Measurements from ENCODE around the gene PGF. TPM values are rescaled to one million over a fixed set of nuclear protein-coding genes. Genes with fewer than 3 reads are reported as not detected.
"Not testable (repeated sequence)": the region's sequence is repeated elsewhere in the genome, so short reads cannot be mapped to it uniquely, and the experiment has no call there.

Gene PGF
- polyA plus RNA-seq, 3 donors, result 0.03 TPM; not detected in 2

- 23% methylated on average over 5 of the region's 6 CpGs for WGBS (ENCODE audit: insufficient coverage)
- Mint-ChIP-seq H3K4me1 (peaks cover 13% of the 10 kb centered on the region), H3K9me3 (peaks cover 0 to 2% (median 0%) of the 10 kb centered on the region in 7 donors), H3K27ac (peak overlapping the region in 2 of 7 donors; percentile 12 to 34), H3K27me3 (ENCODE audit: low read depth in 3 of 3) (peaks cover 5 to 7% (median 7%) of the 10 kb centered on the region in 3 donors), H3K36me3 (no peaks in the 10 kb centered on the region), H3K4me3 (peak overlapping the region in 1 of 2 donors; percentile 2)
- Histone ChIP-seq H2AFZ (ENCODE audit: insufficient read depth, low read depth, low read length, poor library complexity, severe bottlenecking) (no peak overlapping the region), H3K4me2 (replicated peaks; ENCODE audit: extremely low read depth, low read length, poor library complexity, severe bottlenecking) (no peak overlapping the region), H3K9ac (ENCODE audit: insufficient read depth, low read length, poor library complexity, severe bottlenecking) (no peak overlapping the region), H3K4me3 (replicated peaks in 1 of 3; ENCODE audit: low read depth in 2 of 3, low read length in 3 of 3) (no peak overlapping the region), H4K20me1 (ENCODE audit: insufficient read depth, low read length) (no peaks in the 10 kb centered on the region), H3K27ac (ENCODE audit: low read depth in 1 of 2, low read length in 2 of 2) (no peak overlapping the region), H3K4me1 (ENCODE audit: control insufficient read depth in 1 of 2, insufficient read depth in 2 of 2, low read length in 2 of 2) (peaks cover 0 to 6% of the 10 kb centered on the region in 2 donors), H3K27me3 (ENCODE audit: control insufficient read depth in 2 of 2, insufficient read depth in 2 of 2, low read length in 2 of 2) (no peaks in the 10 kb centered on the region), H3K9me3 (replicated peaks in 1 of 2; ENCODE audit: control insufficient read depth in 1 of 2, insufficient read depth in 1 of 2, low read length in 2 of 2) (no peaks in the 10 kb centered on the region), H3K36me3 (replicated peaks in 1 of 2; ENCODE audit: control insufficient read depth in 1 of 2, insufficient read depth in 2 of 2, low read length in 2 of 2) (no peaks in the 10 kb centered on the region), H3K79me2 (ENCODE audit: insufficient read depth, low read length) (no peaks in the 10 kb centered on the region)
- intact Hi-C loops (cut with micrococcal nuclease), result no loop called here
- TF ChIP-seq CTCF (IDR thresholded peaks at IDR 0.05), result no peak
- DNase-seq, result peak in 1 of 3 donors; percentile 25
Observed at GRCh38 chr14:74932401-74932901, 22.9 kb downstream of the PGF start.

GRCh38 chr14:74931744-74932143 is 23.7 kb downstream of the PGF start:
- H3K36me3 Mint-ChIP-seq, result not testable (repeated sequence)
- WGBS (ENCODE audit: insufficient coverage), result 85% methylated on average over 5 of the region's 9 CpGs

More at GRCh38 chr14:74931744-74932143, 23.7 kb downstream of the PGF start:
- H3K79me2 ChIP-seq (ENCODE audit: insufficient read depth, low read length); H3K27me3 Mint-ChIP-seq (ENCODE audit: low read depth in 3 of 3); H3K27ac Mint-ChIP-seq; H3K4me2 ChIP-seq (replicated peaks; ENCODE audit: extremely low read depth, low read length, poor library complexity, severe bottlenecking); intact Hi-C loops (cut with micrococcal nuclease); H3K4me1 ChIP-seq (ENCODE audit: control insufficient read depth in 1 of 2, insufficient read depth in 2 of 2, low read length in 2 of 2); H3K27ac ChIP-seq (ENCODE audit: low read depth in 1 of 2, low read length in 2 of 2); H3K4me3 Mint-ChIP-seq; H3K9me3 ChIP-seq (replicated peaks in 1 of 2; ENCODE audit: control insufficient read depth in 1 of 2, insufficient read depth in 1 of 2, low read length in 2 of 2); H3K27me3 ChIP-seq (ENCODE audit: control insufficient read depth in 2 of 2, insufficient read depth in 2 of 2, low read length in 2 of 2); DNase-seq; H3K9ac ChIP-seq (ENCODE audit: insufficient read depth, low read length, poor library complexity, severe bottlenecking); H4K20me1 ChIP-seq (ENCODE audit: insufficient read depth, low read length); H3K4me3 ChIP-seq (replicated peaks in 1 of 3; ENCODE audit: low read depth in 2 of 3, low read length in 3 of 3); H3K9me3 Mint-ChIP-seq; H3K36me3 ChIP-seq (replicated peaks in 1 of 2; ENCODE audit: control insufficient read depth in 1 of 2, insufficient read depth in 2 of 2, low read length in 2 of 2); H2AFZ ChIP-seq (ENCODE audit: insufficient read depth, low read depth, low read length, poor library complexity, severe bottlenecking): not testable (repeated sequence)
- peaks cover 13% of the 10 kb centered on the region for H3K4me1 Mint-ChIP-seq
